DOHH2 (cell line): Measurements from ENCODE around the gene CRTC3.
"Not testable (repeated sequence)": the region's sequence is repeated elsewhere in the genome, so short reads cannot be mapped to it uniquely, and the experiment has no call there.

Experiments
- EZH2phosphoT487 ChIP-seq: fragments of 200-600 bp; sonication (generic); IDR thresholded peaks from 2 replicates; pipeline ENCODE4 v1.6.1; 2017; ENCODE audit warnings: borderline replicate concordance, mild to moderate bottlenecking, antibody characterized with exemption, low read length, moderate library complexity, mixed read lengths
- TF ChIP-seq, protein P1 (sequence below): fragments of 200-600 bp; sonication (generic); IDR thresholded peaks from one replicate; pipeline ENCODE4 v1.5.1; 2014; ENCODE audit warnings: antibody characterized with exemption, mild to moderate bottlenecking, low read depth, low read length; ENCODE audit not compliant: poor library complexity, severe bottlenecking

- TF ChIP-seq, protein P1, sequence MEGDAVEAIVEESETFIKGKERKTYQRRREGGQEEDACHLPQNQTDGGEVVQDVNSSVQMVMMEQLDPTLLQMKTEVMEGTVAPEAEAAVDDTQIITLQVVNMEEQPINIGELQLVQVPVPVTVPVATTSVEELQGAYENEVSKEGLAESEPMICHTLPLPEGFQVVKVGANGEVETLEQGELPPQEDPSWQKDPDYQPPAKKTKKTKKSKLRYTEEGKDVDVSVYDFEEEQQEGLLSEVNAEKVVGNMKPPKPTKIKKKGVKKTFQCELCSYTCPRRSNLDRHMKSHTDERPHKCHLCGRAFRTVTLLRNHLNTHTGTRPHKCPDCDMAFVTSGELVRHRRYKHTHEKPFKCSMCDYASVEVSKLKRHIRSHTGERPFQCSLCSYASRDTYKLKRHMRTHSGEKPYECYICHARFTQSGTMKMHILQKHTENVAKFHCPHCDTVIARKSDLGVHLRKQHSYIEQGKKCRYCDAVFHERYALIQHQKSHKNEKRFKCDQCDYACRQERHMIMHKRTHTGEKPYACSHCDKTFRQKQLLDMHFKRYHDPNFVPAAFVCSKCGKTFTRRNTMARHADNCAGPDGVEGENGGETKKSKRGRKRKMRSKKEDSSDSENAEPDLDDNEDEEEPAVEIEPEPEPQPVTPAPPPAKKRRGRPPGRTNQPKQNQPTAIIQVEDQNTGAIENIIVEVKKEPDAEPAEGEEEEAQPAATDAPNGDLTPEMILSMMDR, result not testable (repeated sequence)
- not testable (repeated sequence) for TF ChIP-seq EZH2phosphoT487
These were observed 127.9 kb downstream of the CRTC3 start for GRCh38 chr15:90657520-90658172.
